ENCODE results near the gene IGF2BP3. TPM values are rescaled to one million over a fixed set of nuclear protein-coding genes. Genes with fewer than 3 reads are reported as not detected.

The IGF2BP3 gene
- total RNA-seq, 1 experiment from 2014 or later, result 139 TPM

- peaks cover 23% of the 10 kb centered on the region for H3K36me3 ChIP-seq (ENCODE audit: low read depth)
- H3K4me1 ChIP-seq (replicated peaks; ENCODE audit: insufficient read depth), result no peaks in the 10 kb centered on the region
- no peak for DNase-seq
- peaks cover 38% of the 10 kb centered on the region for H4K20me1 ChIP-seq (ENCODE audit: insufficient read depth)
- no peak overlapping the region for H3K4me3 ChIP-seq
- H3K4me2 ChIP-seq, result no peak overlapping the region
- no peaks in the 10 kb centered on the region for H3K9me3 ChIP-seq (ENCODE audit: insufficient read depth, low read depth)
- H3K27me3 ChIP-seq (ENCODE audit: insufficient read depth, low read depth), result no peaks in the 10 kb centered on the region
- no peak overlapping the region for H2AFZ ChIP-seq
- H3K27ac ChIP-seq, result no peak overlapping the region
- peaks cover 76% of the 10 kb centered on the region for H3K79me2 ChIP-seq (ENCODE audit: low read depth)
- no TSS peak for BruUV-seq (replicated peaks)
- ChIA-PET CTCF (no interaction called here), POLR2A (ENCODE audit: unreplicated experiment) (no interaction called here)
- no peaks in the 10 kb centered on the region for H3K9me2 ChIP-seq (ENCODE audit: insufficient read depth)
- peaks cover 43% of the 10 kb centered on the region; the same call in 1 of the 2 replicates for H3F3A ChIP-seq (ENCODE audit: insufficient read depth, low read depth)
- intact Hi-C loops (cut with micrococcal nuclease; ENCODE audit: unreplicated experiment), result no loop called here
- no peak for TF ChIP-seq CTCF (conservative IDR thresholded peaks at IDR 0.05)
- TF ChIP-seq EZH2 (IDR thresholded peaks at IDR 0.05; ENCODE audit: low read depth), result no peak
Observed at GRCh38 chr7:23393636-23394035, 76.7 kb downstream of the IGF2BP3 start.

- Histone ChIP-seq H3K27me3 (ENCODE audit: insufficient read depth, low read depth) (no peaks in the 10 kb centered on the region), H3K9me3 (ENCODE audit: insufficient read depth, low read depth) (no peaks in the 10 kb centered on the region), H3K79me2 (ENCODE audit: low read depth) (peaks cover 82% of the 10 kb centered on the region), H4K20me1 (ENCODE audit: insufficient read depth) (peaks cover 31% of the 10 kb centered on the region), H3K27ac (no peak overlapping the region), H3K36me3 (ENCODE audit: low read depth) (peaks cover 51% of the 10 kb centered on the region), H3K4me3 (no peak overlapping the region), H3K4me1 (replicated peaks; ENCODE audit: insufficient read depth) (no peaks in the 10 kb centered on the region), H3K4me2 (no peak overlapping the region), H3K9me2 (ENCODE audit: insufficient read depth) (no peaks in the 10 kb centered on the region), H2AFZ (no peak overlapping the region), H3F3A (ENCODE audit: insufficient read depth, low read depth) (peaks cover 51% of the 10 kb centered on the region; the same call in 1 of the 2 replicates)
- ChIA-PET POLR2A (ENCODE audit: unreplicated experiment) (interaction anchor here (0.5 kb wide), 1 partner anchor 137 kb away, joined by 3 read pairs; no protein-coding TSS in a partner anchor), CTCF (no interaction called here)
- intact Hi-C loops (cut with micrococcal nuclease; ENCODE audit: unreplicated experiment), result no loop called here
- DNase-seq, result no peak
- BruUV-seq (replicated peaks), result no TSS peak
- TF ChIP-seq EZH2 (IDR thresholded peaks at IDR 0.05; ENCODE audit: low read depth), result no peak
- no peak for TF ChIP-seq CTCF (conservative IDR thresholded peaks at IDR 0.05)
Observed at GRCh38 chr7:23389701-23390100, 80.6 kb downstream of the IGF2BP3 start.

GRCh38 chr7:23387583-23387982, 82.7 kb downstream of the IGF2BP3 start:
- Histone ChIP-seq H3K27ac (no peak overlapping the region), H3K36me3 (ENCODE audit: low read depth) (peaks cover 36% of the 10 kb centered on the region), H2AFZ (no peak overlapping the region), H3F3A (ENCODE audit: insufficient read depth, low read depth) (peaks cover 55% of the 10 kb centered on the region; the same call in 1 of the 2 replicates), H3K4me2 (no peak overlapping the region), H3K9me3 (ENCODE audit: insufficient read depth, low read depth) (no peaks in the 10 kb centered on the region), H3K4me1 (replicated peaks; ENCODE audit: insufficient read depth) (peaks cover 6% of the 10 kb centered on the region; the same call in 1 of the 2 replicates), H3K27me3 (ENCODE audit: insufficient read depth, low read depth) (no peaks in the 10 kb centered on the region), H3K4me3 (no peak overlapping the region), H4K20me1 (ENCODE audit: insufficient read depth) (peaks cover 32% of the 10 kb centered on the region), H3K79me2 (ENCODE audit: low read depth) (peaks cover 90% of the 10 kb centered on the region), H3K9me2 (ENCODE audit: insufficient read depth) (no peaks in the 10 kb centered on the region)
- DNase-seq, result no peak
- no TSS peak for BruUV-seq (replicated peaks)
- CTCF ChIA-PET, result no interaction called here
- POLR2A ChIA-PET (ENCODE audit: unreplicated experiment), result no interaction called here
- TF ChIP-seq EZH2 (IDR thresholded peaks at IDR 0.05; ENCODE audit: low read depth) (no peak), CTCF (conservative IDR thresholded peaks at IDR 0.05) (no peak)
- intact Hi-C loops (cut with micrococcal nuclease; ENCODE audit: unreplicated experiment), result no loop called here

Data from PC-9 (cell line).